Measurements from ENCODE around the gene NUP62.
"Not testable (repeated sequence)": the region's sequence is repeated elsewhere in the genome, so short reads cannot be mapped to it uniquely, and the experiment has no call there.

The NUP62 gene

DNA sequence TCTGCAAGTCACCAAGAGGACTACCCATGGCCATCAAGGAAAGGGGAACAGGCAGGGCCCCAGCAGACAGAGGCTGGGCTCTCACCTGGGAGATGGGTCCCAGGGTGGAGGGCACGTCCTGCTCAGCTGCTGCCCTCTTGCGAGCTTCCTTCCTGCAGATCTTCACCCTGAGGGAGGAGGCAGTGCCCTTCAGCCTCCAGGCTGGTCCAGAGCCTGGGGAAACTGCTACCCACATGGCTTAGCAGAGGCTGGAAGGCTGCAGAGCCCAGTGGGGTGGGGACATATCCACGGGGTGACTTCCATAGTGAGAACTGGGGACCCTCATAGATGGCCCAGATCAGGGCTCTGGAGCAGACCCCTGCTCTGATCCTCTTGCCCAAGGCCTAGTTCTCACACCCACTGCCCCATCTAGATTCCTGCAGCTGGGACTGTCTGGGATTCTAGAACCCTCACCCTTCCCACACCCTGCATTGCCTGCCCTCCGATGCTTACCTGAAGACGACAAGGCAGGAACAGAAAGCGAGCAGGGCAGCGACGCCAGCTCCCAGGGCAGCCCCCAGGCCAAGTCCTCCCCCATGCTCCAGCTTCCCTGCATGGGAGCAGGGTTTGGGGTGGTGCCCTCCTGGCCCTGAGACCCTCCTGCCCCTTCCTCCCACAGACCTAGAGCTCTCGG, 22.6 kb upstream of the NUP62 start:
- no peak for DNase-seq (ENCODE audit: low read depth)
- TF ChIP-seq, protein P1, sequence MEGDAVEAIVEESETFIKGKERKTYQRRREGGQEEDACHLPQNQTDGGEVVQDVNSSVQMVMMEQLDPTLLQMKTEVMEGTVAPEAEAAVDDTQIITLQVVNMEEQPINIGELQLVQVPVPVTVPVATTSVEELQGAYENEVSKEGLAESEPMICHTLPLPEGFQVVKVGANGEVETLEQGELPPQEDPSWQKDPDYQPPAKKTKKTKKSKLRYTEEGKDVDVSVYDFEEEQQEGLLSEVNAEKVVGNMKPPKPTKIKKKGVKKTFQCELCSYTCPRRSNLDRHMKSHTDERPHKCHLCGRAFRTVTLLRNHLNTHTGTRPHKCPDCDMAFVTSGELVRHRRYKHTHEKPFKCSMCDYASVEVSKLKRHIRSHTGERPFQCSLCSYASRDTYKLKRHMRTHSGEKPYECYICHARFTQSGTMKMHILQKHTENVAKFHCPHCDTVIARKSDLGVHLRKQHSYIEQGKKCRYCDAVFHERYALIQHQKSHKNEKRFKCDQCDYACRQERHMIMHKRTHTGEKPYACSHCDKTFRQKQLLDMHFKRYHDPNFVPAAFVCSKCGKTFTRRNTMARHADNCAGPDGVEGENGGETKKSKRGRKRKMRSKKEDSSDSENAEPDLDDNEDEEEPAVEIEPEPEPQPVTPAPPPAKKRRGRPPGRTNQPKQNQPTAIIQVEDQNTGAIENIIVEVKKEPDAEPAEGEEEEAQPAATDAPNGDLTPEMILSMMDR (IDR thresholded peaks at IDR 0.05; ENCODE audit: control insufficient read depth, extremely low read depth, insufficient read depth): no peak
- no peak overlapping the region for H3K4me3 ChIP-seq (ENCODE audit: low read depth, low read length)

GRCh38 chr19:49950956-49951526, 21.7 kb upstream of the NUP62 start:
- no peak overlapping the region for H3K4me3 ChIP-seq (ENCODE audit: low read depth, low read length)
- TF ChIP-seq, protein P1 (IDR thresholded peaks at IDR 0.05; ENCODE audit: control insufficient read depth, extremely low read depth, insufficient read depth): no peak
- DNase-seq (ENCODE audit: low read depth): no peak

DNA sequence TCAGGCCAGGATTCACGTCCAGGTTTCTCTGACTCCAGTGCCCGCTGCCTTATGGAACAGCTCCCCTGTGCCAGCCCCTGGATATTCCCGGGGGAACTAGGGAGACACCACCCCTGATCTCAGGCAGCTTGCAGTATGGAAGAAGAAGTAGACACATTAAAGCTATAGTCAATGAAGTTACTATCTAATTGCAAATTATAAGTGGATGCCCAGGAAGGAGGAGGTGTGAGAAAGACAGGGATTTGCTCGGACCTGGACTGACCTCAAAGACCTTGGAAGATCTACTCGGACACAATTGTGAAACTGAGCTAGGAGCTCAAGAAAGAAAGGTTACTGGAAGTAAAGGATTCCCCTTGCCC, 21.3 kb upstream of the NUP62 start:
- no peak for DNase-seq (ENCODE audit: low read depth)

DNA sequence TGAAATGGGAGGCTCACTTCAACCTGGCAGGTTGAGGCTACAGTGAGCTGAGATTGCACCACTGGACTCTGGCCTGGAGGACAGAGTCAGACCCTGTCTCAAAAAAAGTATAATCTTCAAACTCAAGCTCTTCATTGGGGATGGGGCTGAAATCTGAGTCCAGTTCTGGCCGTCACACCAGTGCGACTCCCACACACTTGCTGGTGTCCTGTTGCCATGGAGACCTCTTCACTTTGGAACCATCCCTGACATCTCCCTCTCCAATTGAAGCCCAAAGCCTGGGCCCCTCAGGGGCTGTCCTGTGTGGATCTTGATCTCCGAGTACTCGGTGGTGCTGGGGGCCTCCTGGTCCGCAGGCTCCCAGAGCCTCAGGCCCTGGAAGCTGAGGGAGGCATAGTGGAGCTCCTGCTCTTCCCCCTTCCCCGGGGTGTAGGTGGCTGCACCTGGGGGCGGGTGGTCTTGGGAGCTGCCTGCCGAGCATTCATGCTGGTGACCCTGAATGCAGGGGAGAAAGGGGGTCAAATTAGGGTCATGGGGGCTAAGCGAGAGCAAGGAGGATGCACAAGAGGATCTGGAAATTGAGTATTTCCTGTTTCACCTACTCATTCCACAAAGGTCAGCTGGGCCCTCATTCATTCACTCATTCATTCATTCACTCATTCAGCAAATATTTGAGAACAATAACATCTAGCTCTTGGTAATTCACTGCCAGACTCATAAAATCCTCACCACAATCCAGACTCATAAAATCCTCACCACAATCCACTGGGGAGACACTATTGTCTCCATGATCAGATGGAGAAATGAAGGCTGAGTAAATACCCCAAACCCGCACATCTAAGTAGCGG, 20.7 kb upstream of the NUP62 start:
- TF ChIP-seq, protein P1 (IDR thresholded peaks at IDR 0.05; ENCODE audit: control insufficient read depth, extremely low read depth, insufficient read depth): no peak

More for the DNA sequence above, 21.3 kb upstream of the NUP62 start:
- no peak overlapping the region for H3K4me3 ChIP-seq (ENCODE audit: low read depth, low read length)
- TF ChIP-seq, protein P1 (IDR thresholded peaks at IDR 0.05; ENCODE audit: control insufficient read depth, extremely low read depth, insufficient read depth): no peak

GRCh38 chr19:49946415-49946814, 17.1 kb upstream of the NUP62 start:
- no peak for DNase-seq (ENCODE audit: low read depth)
- TF ChIP-seq, protein P1 (IDR thresholded peaks at IDR 0.05; ENCODE audit: control insufficient read depth, extremely low read depth, insufficient read depth): no peak
- H3K4me3 ChIP-seq (ENCODE audit: low read depth, low read length): no peak overlapping the region

More for the DNA sequence above, 20.7 kb upstream of the NUP62 start:
- DNase-seq (ENCODE audit: low read depth): no peak
- H3K4me3 ChIP-seq (ENCODE audit: low read depth, low read length): no peak overlapping the region

DNA sequence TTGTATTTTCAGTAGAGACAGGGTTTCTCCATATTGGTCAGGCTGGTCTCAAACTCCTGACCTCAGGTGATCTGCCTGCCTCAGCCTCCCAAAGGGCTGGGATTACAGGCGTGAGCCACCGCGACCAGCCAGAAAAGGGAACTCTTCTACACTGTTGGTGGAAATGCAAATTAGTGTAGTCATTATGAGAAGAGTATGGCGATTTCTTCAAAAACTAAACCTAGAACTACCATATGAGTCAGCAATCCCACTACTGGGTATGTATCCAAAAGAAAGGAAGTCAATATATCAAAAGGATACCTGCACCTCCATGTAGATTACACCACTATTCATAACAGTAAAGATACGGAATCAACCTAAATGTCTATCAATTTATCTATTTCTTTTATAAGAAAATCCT, 15.3 kb upstream of the NUP62 start:
- not testable (repeated sequence) for DNase-seq (ENCODE audit: low read depth); H3K4me3 ChIP-seq (ENCODE audit: low read depth, low read length)

GRCh38 chr19:49940482-49940791, 11.1 kb upstream of the NUP62 start:
- no peak overlapping the region for H3K4me3 ChIP-seq (ENCODE audit: low read depth, low read length)
- TF ChIP-seq, protein P1 (IDR thresholded peaks at IDR 0.05; ENCODE audit: control insufficient read depth, extremely low read depth, insufficient read depth): no peak
- no peak for DNase-seq (ENCODE audit: low read depth)

All from LNCaP clone FGC (cell line).